Skeletal muscle tissue (tissue), 4 donors: Measurements from ENCODE around the gene ZNF775. TPM values are rescaled to one million over a fixed set of nuclear protein-coding genes. Genes with fewer than 3 reads are reported as not detected.

Experiments
- H3K27ac ChIP-seq: one replicate; pipeline ENCODE4 v1.7.0; 2013; ENCODE audit warnings: mild to moderate bottlenecking, low read depth, low read length, inconsistent platforms
- H3K27me3 ChIP-seq, 3 donors: one replicate each; pipeline ENCODE4 v1.7.0; 2013; ENCODE audit warnings: low read length in 3 of 3; ENCODE audit not compliant: control insufficient read depth in 3 of 3, insufficient read depth in 3 of 3
- H3K36me3 ChIP-seq, 3 donors: one replicate each; pipeline ENCODE4 v1.7.0; 2013; ENCODE audit warnings: low read length in 3 of 3; ENCODE audit not compliant: control insufficient read depth in 3 of 3, insufficient read depth in 3 of 3
- H3K4me1 ChIP-seq, 3 donors: one replicate each; pipeline ENCODE4 v1.7.0; 2013; ENCODE audit warnings: low read length in 3 of 3, mild to moderate bottlenecking in 3 of 3; ENCODE audit not compliant: control insufficient read depth in 3 of 3, insufficient read depth in 3 of 3
- H3K4me3 ChIP-seq, 3 donors: one replicate each; pipeline ENCODE4 v1.7.0; 2013; ENCODE audit warnings: low read length in 3 of 3
- H3K9ac ChIP-seq, 3 donors: one replicate each; pipeline ENCODE4 v1.7.0; 2013; ENCODE audit warnings: low read length in 3 of 3, mild to moderate bottlenecking in 3 of 3, moderate library complexity in 2 of 3, low read depth in 1 of 3
- H3K9me3 ChIP-seq, 3 donors: one replicate each; pipeline ENCODE4 v1.7.0; 2013; ENCODE audit warnings: low read length in 3 of 3; ENCODE audit not compliant: control insufficient read depth in 3 of 3
- total RNA-seq: library from RNA; depleted of rRNA; stranded (reverse); fragments of >200 nt; gene quantifications from one replicate; pipeline ENCODE4 v1.2.3, GENCODE V29; 2014
- donor health status: Osteomylitis.

Gene ZNF775
- total RNA-seq, 1 donor from 2014 or later: 6.8 TPM

DNA sequence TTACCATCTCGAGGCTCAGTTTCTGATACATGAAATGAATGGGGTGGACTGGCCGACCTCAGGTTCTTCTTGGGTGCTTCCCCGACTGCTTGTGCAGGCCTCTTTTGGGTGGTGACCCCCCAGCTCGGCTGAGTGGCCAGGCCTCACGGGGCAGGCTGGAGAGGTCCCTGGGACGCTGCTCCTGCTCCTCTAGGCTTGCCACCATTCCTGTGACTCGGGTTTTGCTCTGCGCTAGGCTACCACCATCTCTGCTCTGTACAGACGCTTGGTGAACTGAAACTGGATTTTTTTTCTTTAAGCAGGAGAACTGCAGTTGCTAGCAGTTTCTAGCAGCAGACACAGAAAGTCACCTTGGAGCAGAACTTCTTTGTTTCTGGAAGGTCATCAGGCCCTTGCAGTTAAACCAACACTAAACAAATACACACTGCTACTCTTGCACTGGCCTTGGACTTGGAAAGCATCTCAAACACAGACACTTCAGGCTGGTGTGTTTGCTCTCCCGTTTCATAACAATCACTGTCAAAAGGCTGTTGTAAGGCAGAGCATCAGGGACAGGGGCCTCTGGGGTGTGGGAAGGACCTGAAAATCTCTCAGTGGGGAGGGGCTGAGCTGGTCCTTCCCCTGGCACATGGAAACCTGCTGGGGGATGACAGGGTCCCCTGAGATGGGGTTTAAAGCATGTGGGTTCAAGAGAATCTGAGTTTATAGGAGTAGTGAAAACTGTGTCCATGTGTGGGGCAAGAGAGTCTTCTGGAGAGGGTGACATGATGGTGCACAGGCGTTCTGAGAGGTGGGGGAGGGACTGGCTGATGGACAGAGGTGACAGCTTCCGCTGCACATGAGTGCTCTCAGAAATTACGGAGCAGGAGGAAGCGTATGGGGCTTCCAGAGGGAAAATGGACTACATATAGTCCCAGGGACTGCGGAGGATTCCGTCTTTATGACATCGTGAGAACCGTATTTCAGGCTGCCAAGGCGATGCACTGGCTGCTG lies 36.3 kb downstream of the ZNF775 start:
- Histone ChIP-seq H3K27me3 (no peaks in the 10 kb centered on the region), H3K9ac (no peak overlapping the region), H3K4me1 (no peaks in the 10 kb centered on the region)

DNA sequence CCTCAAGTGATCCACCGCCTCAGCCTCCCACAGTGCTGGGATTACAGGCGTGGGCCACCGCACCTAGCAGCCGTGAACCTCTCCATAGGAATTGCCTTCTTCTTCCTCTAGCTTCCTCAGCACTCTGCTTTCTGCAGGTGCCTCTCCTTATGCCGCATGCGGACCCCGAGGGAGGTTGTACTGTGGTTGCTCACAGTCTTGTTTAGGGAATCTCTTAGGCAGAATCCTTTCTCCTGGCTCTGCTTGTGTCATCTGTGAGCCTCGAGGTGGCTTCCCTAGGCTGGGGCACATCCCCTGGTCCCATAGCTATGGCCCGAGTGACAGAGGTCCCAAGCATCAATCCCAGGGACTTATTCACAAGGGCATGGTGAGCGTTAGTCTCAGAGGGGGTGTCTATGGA lies 38.1 kb downstream of the ZNF775 start:
- H3K4me3 ChIP-seq: no peak overlapping the region
- no peak overlapping the region for H3K9ac ChIP-seq
- H3K27ac ChIP-seq: no peak overlapping the region
- H3K27me3 ChIP-seq: no peaks in the 10 kb centered on the region
- H3K4me1 ChIP-seq: peaks cover 0 to 2% (median 0%) of the 10 kb centered on the region in 3 donors
- H3K9me3 ChIP-seq: no peaks in the 10 kb centered on the region
- no peaks in the 10 kb centered on the region for H3K36me3 ChIP-seq

More for the DNA sequence above, 36.3 kb downstream of the ZNF775 start:
- no peaks in the 10 kb centered on the region for H3K9me3 ChIP-seq
- no peak overlapping the region for H3K4me3 ChIP-seq
- H3K27ac ChIP-seq: no peak overlapping the region
- H3K36me3 ChIP-seq: no peaks in the 10 kb centered on the region

DNA sequence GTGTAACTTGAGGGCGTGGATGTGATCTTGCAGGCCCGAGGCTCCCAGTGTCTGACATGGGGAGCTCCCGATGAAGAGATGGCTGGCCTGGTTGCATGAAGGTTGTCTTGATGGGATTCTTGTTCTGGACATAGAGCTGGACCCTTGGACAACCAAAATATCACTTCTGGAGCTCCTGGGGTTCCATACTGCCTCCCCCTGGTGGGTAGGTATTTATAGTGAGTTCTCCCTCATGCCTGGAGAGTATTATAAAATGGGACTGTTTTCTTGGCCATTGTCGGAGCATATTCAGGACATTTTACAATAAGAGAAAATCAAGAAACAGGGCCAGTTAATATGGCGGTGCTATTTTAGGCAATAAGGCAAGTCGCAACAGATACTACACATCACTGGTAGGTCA lies 38.7 kb downstream of the ZNF775 start:
- H3K9ac ChIP-seq: no peak overlapping the region
- no peak overlapping the region for H3K4me3 ChIP-seq
- no peaks in the 10 kb centered on the region for H3K9me3 ChIP-seq

DNA sequence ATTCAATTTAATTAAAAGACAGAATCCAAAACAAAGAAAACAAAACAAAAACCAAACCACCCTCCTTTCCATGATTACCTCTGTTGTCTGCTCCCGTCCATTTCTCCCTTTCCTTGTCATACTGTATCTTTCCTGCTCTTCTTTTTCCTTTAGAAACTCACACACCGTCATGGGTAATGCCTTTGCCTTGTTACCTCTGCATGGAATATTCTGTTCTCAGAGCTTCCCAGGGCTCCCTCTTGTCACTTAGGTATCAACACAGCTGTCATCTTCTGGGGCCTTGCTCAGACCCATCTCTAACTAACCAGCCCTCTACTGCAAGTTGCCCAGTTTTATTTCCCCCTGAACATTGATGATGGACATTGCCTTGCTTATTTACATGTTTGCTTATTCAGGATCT lies 41.1 kb downstream of the ZNF775 start:
- no peak overlapping the region for H3K9ac ChIP-seq
- H3K4me1 ChIP-seq: peaks cover 0 to 2% (median 0%) of the 10 kb centered on the region in 3 donors
- H3K27ac ChIP-seq: no peak overlapping the region
- H3K4me3 ChIP-seq: no peak overlapping the region
- H3K27me3 ChIP-seq: no peaks in the 10 kb centered on the region
- no peaks in the 10 kb centered on the region for H3K9me3 ChIP-seq
- no peaks in the 10 kb centered on the region for H3K36me3 ChIP-seq

More for the DNA sequence above, 38.7 kb downstream of the ZNF775 start:
- H3K27me3 ChIP-seq: no peaks in the 10 kb centered on the region
- peaks cover 0 to 2% (median 0%) of the 10 kb centered on the region in 3 donors for H3K4me1 ChIP-seq
- no peaks in the 10 kb centered on the region for H3K36me3 ChIP-seq
- no peak overlapping the region for H3K27ac ChIP-seq

DNA sequence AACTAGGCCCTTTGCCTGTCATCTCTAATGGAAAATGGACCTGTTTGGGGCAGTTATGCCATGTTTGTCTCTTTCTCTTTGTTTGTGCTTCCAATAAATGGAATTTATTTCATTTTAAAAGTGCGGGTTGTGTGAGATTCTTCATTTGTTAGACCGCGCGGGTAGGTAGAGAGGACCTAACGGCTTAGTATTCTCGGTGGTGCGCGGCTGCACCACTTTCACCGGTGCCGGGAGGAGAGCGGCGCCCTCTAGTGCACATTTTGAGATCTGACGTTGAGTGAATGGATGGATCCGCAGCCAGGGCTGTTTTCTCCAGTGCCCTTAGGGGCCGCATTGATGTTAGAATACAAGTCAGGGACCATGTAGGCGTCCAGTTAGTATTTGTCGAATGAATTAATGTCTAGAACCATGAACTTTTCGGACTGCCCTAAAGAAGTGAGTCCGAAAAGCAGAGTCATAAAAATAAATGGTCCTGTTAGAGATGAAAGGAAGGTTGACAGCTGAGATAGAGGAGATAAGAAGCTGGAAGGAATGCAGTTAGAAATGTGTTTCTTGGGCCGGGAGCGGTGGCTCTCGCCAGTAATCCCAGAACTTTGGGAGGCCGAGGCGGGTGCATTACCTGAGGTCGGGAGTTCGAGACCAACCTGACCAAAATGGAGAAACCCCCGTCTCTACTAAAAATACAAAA lies 42.0 kb downstream of the ZNF775 start:
- H3K27ac ChIP-seq: no peak overlapping the region
- H3K36me3 ChIP-seq: no peaks in the 10 kb centered on the region
- no peaks in the 10 kb centered on the region for H3K27me3 ChIP-seq
- H3K4me3 ChIP-seq: no peak overlapping the region
- peaks cover 0 to 2% (median 0%) of the 10 kb centered on the region in 3 donors for H3K4me1 ChIP-seq
- peak overlapping the region in 1 of 3 donors; percentile 54 for H3K9ac ChIP-seq
- H3K9me3 ChIP-seq: no peaks in the 10 kb centered on the region

DNA sequence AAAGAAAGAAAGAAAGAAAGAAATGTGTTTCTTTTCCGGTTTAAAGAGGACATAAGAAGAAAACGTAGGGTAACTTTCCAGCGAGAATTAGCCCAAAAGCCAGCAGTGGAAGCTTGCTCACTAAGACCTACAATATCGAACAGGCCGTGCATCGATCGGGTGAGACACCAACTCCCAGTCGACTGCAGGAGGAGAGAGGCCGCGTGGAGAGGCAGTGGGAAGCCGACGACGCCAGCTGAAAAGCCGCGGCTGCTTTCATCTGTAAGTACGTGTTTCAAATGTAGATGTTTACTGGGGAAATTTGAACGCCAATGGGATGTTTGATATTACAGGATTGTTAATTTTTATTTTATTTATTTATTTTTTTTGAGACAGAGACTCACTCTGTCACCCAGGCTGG lies 42.7 kb downstream of the ZNF775 start:
- Histone ChIP-seq H3K27ac (no peak overlapping the region), H3K9me3 (no peaks in the 10 kb centered on the region), H3K4me1 (peaks cover 0 to 2% (median 0%) of the 10 kb centered on the region in 3 donors), H3K4me3 (no peak overlapping the region), H3K27me3 (no peaks in the 10 kb centered on the region), H3K36me3 (no peaks in the 10 kb centered on the region), H3K9ac (no peak overlapping the region)

DNA sequence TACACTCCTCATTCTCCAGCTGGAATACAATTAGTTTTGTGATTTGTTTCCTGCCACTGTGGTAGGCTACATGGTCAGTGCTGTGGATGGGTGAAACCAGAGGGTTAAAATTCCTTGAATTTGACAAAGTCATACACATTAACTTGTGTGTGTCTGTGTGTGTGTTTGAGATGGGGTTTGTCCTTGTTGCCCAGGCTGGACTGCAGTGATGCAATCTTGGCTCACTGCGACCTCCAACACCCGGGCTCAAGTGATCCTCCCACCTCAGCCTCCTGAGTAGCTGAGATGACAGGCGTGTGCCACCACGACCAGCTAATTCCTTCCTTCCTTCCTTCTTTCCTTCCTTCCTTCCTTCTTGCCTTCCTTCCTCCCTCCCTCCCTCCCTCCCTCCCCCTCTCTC lies 46.5 kb downstream of the ZNF775 start:
- H3K9ac ChIP-seq: no peak overlapping the region
- H3K27me3 ChIP-seq: peaks cover 3 to 8% (median 5%) of the 10 kb centered on the region in 3 donors
- no peaks in the 10 kb centered on the region for H3K36me3 ChIP-seq
- H3K9me3 ChIP-seq: no peaks in the 10 kb centered on the region
- no peak overlapping the region for H3K4me3 ChIP-seq
- H3K27ac ChIP-seq: no peak overlapping the region
- peaks cover 0 to 2% (median 0%) of the 10 kb centered on the region in 3 donors for H3K4me1 ChIP-seq

DNA sequence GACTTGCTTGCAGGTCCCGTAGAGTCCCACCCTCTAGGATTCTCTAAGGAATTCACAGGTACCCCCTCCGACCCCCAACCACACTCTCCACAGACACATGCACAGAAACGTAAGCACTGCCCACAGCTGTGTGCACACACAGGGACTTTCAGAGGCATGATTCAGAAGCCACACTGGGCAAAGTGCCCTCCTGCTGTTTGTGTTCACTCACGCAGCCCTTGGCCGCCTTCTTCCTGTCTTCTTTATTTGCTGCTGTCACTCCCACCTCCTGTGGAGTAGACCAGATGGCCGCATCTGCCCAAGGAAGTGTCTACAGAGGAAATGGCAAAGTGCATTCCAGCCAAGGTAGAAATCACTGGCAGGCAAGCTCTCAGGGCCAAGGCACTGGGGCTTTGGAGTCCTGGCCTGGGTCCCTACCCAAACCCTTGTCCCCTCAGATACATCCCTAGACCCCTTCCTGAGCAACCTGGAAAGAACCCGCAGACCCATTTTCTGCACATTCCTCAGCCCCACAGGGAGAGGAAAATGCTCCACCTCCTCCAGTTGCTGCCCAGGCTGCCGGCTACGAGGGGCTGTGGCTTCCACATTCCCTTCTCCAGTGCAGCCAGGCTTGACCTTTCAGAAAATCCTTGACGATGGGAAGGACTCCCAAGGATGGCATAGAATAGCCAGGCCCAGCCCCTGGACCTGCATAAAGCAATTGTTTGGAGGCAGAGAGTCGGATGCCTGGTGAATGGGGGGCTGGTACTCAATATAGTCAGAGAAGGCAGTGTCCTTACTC lies 49.7 kb downstream of the ZNF775 start:
- Histone ChIP-seq H3K9me3 (no peaks in the 10 kb centered on the region), H3K27ac (no peak overlapping the region), H3K4me1 (no peaks in the 10 kb centered on the region), H3K9ac (no peak overlapping the region), H3K27me3 (peaks cover 8 to 13% (median 11%) of the 10 kb centered on the region in 3 donors), H3K4me3 (no peak overlapping the region), H3K36me3 (no peaks in the 10 kb centered on the region)

DNA sequence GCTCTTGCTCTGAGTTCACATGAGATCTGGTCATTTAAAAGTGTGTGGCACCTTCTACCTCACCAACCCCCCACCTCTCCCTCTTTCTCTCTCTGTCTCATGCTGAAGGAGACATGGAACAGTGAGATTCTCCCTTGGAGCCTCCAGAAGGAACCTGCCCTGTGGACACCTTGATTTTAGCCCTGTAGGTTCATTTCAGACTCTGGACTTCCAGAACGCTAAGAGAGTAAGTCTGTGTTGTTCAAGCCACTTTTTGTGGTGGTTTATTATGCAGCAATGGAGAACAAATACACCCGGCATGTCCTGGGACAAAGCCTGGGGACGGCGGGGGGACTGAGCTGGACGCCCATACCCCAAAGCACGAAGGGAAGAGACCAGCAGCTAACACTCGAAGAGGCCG lies 50.6 kb downstream of the ZNF775 start:
- Histone ChIP-seq H3K9me3 (no peaks in the 10 kb centered on the region), H3K9ac (no peak overlapping the region), H3K36me3 (no peaks in the 10 kb centered on the region), H3K4me3 (no peak overlapping the region), H3K27ac (no peak overlapping the region), H3K4me1 (no peaks in the 10 kb centered on the region), H3K27me3 (peaks cover 8 to 13% (median 11%) of the 10 kb centered on the region in 3 donors)
